Smooth muscle cell (in vitro differentiated cells): ENCODE results near the gene CAMK4. TPM values are rescaled to one million over a fixed set of nuclear protein-coding genes. Genes with fewer than 3 reads are reported as not detected.

Experiments
- DNase-seq: peaks from one replicate; lab custom pipeline; 2025; ENCODE audit not compliant: unreplicated experiment; lab: John Stamatoyannopoulos, UW
- H2AFZ ChIP-seq: fragments of 200-600 bp; sonication (generic); 2 replicates; pipeline ENCODE4 v1.6.0; 2016; ENCODE audit warnings: antibody characterized with exemption, low read depth, mild to moderate bottlenecking
- H3F3A ChIP-seq: fragments of 200-600 bp; sonication (generic); 2 replicates; pipeline ENCODE4 v1.6.0; 2017; ENCODE audit warnings: antibody characterized with exemption, low read depth
- H3K27ac ChIP-seq: fragments of 200-600 bp; sonication (generic); 2 replicates; pipeline ENCODE4 v1.5.1; 2016; ENCODE audit warnings: low read depth, mild to moderate bottlenecking
- H3K27me3 ChIP-seq: fragments of 200-600 bp; sonication (generic); 2 replicates; pipeline ENCODE4 v1.6.1; 2016; ENCODE audit warnings: low read depth, mild to moderate bottlenecking
- H3K36me3 ChIP-seq: fragments of 200-600 bp; sonication (generic); 2 replicates; pipeline ENCODE4 v1.5.1; 2016; ENCODE audit warnings: low read depth
- H3K4me1 ChIP-seq: fragments of 200-600 bp; sonication (generic); 2 replicates; pipeline ENCODE4 v1.5.1; 2016; ENCODE audit warnings: low read depth
- H3K4me2 ChIP-seq: fragments of 200-600 bp; sonication (generic); 2 replicates; pipeline ENCODE4 v1.6.0; 2016; ENCODE audit warnings: mild to moderate bottlenecking
- H3K4me3 ChIP-seq: fragments of 200-600 bp; sonication (generic); 2 replicates; pipeline ENCODE4 v1.5.1; 2016; ENCODE audit warnings: mild to moderate bottlenecking
- H3K79me2 ChIP-seq: fragments of 200-600 bp; sonication (generic); 2 replicates; pipeline ENCODE4 v1.6.0; 2016; ENCODE audit warnings: low read depth, mild to moderate bottlenecking
- H3K9ac ChIP-seq: fragments of 200-600 bp; sonication (generic); 2 replicates; pipeline ENCODE4 v1.6.0; 2016; ENCODE audit warnings: low read depth
- H3K9me3 ChIP-seq: fragments of 200-600 bp; sonication (generic); replicated peaks from 2 replicates; pipeline ENCODE4 v1.5.1; 2016; ENCODE audit warnings: low read depth
- H4K20me1 ChIP-seq: fragments of 200-600 bp; sonication (generic); 2 replicates; pipeline ENCODE4 v1.6.0; 2016; ENCODE audit warnings: low read depth
- WGBS: methylation state at CpG from one replicate; pipeline ENCODE4 v1.1.7; 2016; ENCODE audit warnings: low lambda C conversion rate; 5-methylcytosine and 5-hydroxymethylcytosine counted together
- polyA plus RNA-seq: library from polyadenylated mRNA; unstranded; fragments of >200 nt; fragmentation: Nextera tagmentation; extraction: Ambion mirVana; gene quantifications from 2 replicates; pipeline ENCODE4 v1.2.1, GENCODE V29; 2016
- total RNA-seq: library from RNA; depleted of rRNA; stranded (reverse); fragments of >200 nt; gene quantifications from 2 replicates; pipeline ENCODE4 v1.2.3, GENCODE V29; 2014
- TF ChIP-seq, protein P1 (sequence below): fragments of 200-600 bp; sonication (generic); IDR thresholded peaks from 2 replicates; pipeline ENCODE4 v1.5.1; 2017; ENCODE audit warnings: borderline replicate concordance, mild to moderate bottlenecking, antibody characterized with exemption; ENCODE audit not compliant: insufficient read depth, poor library complexity, severe bottlenecking

CAMK4 gene
- total and polyA plus RNA-seq, 2 experiments from 2014 or later: 1.1 to 3.6 TPM

DNA sequence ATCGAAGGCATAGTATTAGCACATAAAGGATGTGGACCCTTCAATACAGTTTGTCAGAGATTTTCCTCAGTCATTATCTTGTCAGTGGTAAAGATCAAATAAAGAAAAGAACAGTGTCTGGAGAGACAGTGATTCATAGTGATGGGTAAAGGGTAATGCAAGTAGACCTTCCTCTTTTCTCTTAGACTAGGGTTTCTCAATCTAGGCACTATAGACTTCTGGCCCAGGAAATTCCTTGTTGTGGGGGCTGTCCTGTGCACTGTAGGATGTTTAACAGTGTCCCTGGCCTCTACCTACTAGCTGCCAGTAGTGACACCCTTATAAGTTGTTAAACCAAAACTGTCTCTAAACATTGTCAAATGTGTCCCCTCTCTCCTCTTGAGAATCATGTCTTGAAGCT, 6.9 kb downstream of the CAMK4 start:
- TF ChIP-seq, protein P1, sequence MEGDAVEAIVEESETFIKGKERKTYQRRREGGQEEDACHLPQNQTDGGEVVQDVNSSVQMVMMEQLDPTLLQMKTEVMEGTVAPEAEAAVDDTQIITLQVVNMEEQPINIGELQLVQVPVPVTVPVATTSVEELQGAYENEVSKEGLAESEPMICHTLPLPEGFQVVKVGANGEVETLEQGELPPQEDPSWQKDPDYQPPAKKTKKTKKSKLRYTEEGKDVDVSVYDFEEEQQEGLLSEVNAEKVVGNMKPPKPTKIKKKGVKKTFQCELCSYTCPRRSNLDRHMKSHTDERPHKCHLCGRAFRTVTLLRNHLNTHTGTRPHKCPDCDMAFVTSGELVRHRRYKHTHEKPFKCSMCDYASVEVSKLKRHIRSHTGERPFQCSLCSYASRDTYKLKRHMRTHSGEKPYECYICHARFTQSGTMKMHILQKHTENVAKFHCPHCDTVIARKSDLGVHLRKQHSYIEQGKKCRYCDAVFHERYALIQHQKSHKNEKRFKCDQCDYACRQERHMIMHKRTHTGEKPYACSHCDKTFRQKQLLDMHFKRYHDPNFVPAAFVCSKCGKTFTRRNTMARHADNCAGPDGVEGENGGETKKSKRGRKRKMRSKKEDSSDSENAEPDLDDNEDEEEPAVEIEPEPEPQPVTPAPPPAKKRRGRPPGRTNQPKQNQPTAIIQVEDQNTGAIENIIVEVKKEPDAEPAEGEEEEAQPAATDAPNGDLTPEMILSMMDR: no peak
- Histone ChIP-seq H3K36me3 (no peaks in the 10 kb centered on the region), H3K4me3 (no peak overlapping the region), H3K79me2 (no peaks in the 10 kb centered on the region), H3K27me3 (peaks cover 4% of the 10 kb centered on the region), H2AFZ (no peak overlapping the region), H3K9ac (no peak overlapping the region), H3K4me1 (no peaks in the 10 kb centered on the region), H4K20me1 (no peaks in the 10 kb centered on the region), H3K27ac (no peak overlapping the region), H3K4me2 (no peak overlapping the region), H3K9me3 (no peaks in the 10 kb centered on the region), H3F3A (no peaks in the 10 kb centered on the region)
- WGBS: 88% methylated on average over 1 of the region's 1 CpG
- DNase-seq: no peak

DNA sequence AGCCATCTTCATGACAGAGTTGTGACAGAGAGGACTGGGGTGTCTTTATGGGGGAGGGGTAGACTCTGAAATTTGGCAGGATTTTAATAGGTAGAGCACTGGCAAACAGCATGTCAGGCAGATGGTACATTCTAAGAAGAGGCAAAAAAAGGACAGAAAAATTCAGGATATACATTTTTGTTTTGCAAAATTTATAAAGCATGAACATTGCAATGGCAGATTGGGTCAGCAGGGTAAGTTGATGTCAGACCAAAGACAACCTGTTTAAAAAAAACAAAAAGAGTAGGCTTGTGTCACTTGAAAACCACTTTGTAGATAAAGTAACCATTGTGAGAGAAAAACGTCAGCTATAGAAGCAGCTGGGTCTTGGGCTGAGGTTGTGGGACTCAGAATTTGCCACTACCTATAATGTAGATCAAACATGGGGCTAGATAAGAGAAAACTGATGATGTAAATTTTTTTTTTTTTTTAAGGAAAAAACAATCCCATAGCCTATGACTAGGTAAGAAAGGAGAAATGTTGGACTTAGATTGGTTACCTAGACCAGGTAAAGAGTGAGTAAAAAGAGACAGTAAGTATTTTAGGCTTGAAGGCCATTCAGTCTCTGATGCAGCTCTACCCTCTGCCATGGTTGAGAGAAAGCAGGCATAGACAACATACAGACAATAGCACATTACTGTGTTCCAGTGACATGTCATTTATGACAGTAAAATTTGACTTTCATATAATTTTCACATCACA, 8.3 kb downstream of the CAMK4 start:
- no peaks in the 10 kb centered on the region for H4K20me1 ChIP-seq
- no peak for DNase-seq
- H3F3A ChIP-seq: no peaks in the 10 kb centered on the region
- no peak overlapping the region for H3K4me2 ChIP-seq
- WGBS: 71% methylated on average over 1 of the region's 1 CpG
- H3K9ac ChIP-seq: no peak overlapping the region
- H3K9me3 ChIP-seq: no peaks in the 10 kb centered on the region
- no peak overlapping the region for H3K4me3 ChIP-seq
- no peak overlapping the region for H2AFZ ChIP-seq
- no peaks in the 10 kb centered on the region for H3K4me1 ChIP-seq
- H3K36me3 ChIP-seq: no peaks in the 10 kb centered on the region
- no peaks in the 10 kb centered on the region for H3K79me2 ChIP-seq
- no peak overlapping the region for H3K27ac ChIP-seq
- H3K27me3 ChIP-seq: no peaks in the 10 kb centered on the region
- TF ChIP-seq, protein P1: no peak

DNA sequence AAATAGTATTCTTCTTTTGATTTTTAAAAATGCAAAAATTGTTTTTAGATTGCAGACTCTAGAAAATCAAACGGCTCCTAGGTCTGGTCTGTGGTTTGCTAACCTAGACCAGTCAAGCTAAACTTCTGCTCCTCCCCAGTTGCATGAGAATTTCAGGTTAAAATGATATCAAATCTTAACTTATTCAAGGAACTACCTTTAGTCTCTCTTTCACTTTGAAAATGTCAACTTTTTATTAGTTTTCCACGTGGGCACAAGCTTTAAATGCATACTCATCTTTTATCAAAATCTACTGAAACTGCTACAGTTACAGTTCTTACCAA, 8.8 kb downstream of the CAMK4 start:
- DNase-seq: no peak
- H3K27ac ChIP-seq: no peak overlapping the region
- no peak overlapping the region for H3K4me2 ChIP-seq
- no peak overlapping the region for H2AFZ ChIP-seq
- no peak overlapping the region for H3K9ac ChIP-seq
- TF ChIP-seq, protein P1: no peak
- no peak overlapping the region for H3K4me3 ChIP-seq
- H3K27me3 ChIP-seq: no peaks in the 10 kb centered on the region
- H3K9me3 ChIP-seq: no peaks in the 10 kb centered on the region
- H3K4me1 ChIP-seq: no peaks in the 10 kb centered on the region
- no peaks in the 10 kb centered on the region for H3K79me2 ChIP-seq
- 74% methylated on average over 2 of the region's 2 CpGs for WGBS
- no peaks in the 10 kb centered on the region for H3F3A ChIP-seq
- H3K36me3 ChIP-seq: no peaks in the 10 kb centered on the region
- H4K20me1 ChIP-seq: no peaks in the 10 kb centered on the region

DNA sequence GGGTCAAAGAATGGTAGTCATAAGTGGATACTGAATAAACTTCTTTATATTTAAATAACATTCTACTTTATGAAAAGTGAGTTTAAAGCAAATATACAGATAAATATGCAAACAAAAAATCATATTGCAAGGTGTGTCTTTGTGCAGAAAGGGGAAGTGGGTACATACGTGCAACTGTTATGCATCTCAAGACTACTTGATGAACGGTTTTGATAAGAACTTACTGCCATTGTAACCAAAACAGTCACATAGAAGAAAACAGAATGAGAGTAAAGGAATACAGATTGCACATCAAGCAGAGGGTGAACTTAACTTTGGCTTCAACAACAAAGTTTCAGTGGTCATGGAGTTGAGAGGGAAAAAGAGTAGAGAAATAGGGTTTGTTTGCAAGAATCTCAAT, 9.9 kb downstream of the CAMK4 start:
- no peak overlapping the region for H3K9ac ChIP-seq
- H3K79me2 ChIP-seq: no peaks in the 10 kb centered on the region
- 92% methylated on average over 2 of the region's 2 CpGs for WGBS
- H3F3A ChIP-seq: no peaks in the 10 kb centered on the region
- H3K36me3 ChIP-seq: no peaks in the 10 kb centered on the region
- no peaks in the 10 kb centered on the region for H3K27me3 ChIP-seq
- no peak overlapping the region for H2AFZ ChIP-seq
- no peaks in the 10 kb centered on the region for H4K20me1 ChIP-seq
- H3K4me3 ChIP-seq: no peak overlapping the region
- H3K4me1 ChIP-seq: no peaks in the 10 kb centered on the region
- H3K27ac ChIP-seq: no peak overlapping the region
- no peaks in the 10 kb centered on the region for H3K9me3 ChIP-seq
- no peak overlapping the region for H3K4me2 ChIP-seq
- DNase-seq: no peak
- TF ChIP-seq, protein P1: no peak
